ENCODE data around the gene CDH2.

The CDH2 gene

DNA sequence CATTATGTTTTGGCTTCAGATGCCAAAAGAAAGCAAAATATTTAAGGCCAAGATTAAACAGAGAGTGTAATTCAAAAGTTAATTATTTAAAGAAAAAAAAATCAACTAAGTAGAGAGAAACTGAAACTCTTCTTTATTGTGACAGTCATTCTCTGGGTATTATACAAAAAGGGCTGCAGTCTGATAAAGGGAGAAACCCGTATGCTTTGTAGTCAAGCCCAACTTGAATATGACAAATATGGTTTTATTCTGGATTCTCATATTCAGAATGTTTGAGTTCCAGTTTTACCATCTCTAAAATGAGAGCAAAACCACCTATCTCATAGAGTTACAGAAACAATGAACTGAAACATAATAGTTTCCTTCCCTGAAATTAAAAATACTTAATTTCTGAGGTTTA lies 8.2 kb downstream of the CDH2 start:
- DNase-seq (ENCODE audit: low read depth), result no peak

DNA sequence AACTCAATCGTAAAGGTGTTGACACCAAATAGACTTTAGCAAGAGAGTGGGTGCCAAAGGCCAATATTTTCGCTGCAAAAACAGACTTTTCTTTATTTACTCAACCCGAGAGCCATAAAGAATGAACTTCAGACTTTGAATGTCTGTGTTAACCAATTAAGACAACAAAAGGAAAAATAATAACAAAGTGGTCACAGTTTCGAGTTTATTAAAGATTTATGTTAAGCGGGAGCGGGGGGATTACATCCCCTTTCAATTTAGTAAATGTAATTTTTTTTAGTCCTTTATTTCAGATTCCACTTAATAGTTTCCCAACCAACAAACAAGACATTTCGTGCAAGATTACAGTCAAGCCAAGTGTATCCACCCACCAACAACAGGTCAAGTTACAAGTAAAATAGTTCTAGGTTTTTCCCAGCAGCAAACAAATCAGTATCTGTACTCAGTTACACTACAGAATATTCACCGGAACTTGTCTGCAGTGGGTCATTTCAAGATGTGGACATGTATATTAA lies 9.0 kb downstream of the CDH2 start:
- DNase-seq (ENCODE audit: low read depth), result no peak

DNA sequence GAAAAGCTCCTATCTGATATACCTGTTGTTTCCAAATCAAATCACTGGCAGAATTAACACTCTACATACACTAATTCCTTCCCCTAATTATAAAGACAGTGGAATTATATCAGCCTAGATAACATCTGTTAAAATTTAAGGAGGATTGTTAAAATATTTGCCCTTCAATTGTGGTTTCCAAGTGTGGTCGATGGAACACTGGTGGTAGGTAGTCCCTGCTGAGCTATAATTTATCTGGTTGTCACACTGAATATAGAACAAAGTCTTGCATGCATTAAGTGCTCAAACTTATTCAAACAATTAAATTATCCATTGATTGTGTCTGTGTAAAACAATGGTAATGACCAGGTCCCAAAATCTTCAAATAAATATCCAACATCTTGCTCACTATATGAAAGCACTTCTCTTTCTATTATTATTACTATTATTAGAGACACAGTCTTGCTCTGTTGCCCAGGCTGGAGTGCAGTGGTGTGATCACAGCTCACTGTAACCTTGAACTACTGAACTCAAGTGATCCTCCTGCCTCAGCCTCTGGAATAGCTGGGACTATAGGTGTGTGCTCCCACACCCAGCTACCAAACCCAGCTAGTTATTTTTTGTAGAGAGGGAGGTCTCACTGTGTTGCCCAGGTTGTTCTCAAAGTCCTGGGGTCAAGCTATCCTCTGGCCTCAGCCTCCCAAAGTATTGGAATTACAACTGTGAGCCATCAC lies 12.0 kb downstream of the CDH2 start:
- no peak for DNase-seq (ENCODE audit: low read depth)

DNA sequence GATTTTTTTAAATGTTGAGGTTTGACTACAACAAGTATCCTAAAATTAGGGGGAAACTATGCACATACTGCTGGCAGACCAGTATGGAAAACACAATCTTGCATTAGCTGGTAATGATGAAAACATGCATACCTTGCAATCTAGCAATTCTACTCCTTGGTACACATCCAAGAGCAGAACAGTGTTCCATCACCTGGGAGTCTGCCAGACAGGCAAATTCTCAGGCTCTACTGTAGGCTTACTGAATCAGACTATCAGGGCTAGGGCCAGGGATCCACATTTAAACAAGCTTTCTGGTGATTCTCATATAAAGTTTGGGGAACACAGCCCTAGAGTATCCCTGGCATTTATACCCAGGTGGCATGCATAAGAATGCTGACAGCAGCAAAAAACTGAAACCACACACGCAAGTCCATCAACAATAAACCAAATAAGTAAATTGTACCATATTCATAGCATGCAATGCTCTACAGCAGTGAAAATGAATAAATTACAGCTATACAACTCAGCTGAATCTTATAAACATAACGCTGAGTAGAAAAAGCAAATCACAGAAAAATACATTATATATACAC lies 13.6 kb downstream of the CDH2 start:
- no peak for DNase-seq (ENCODE audit: low read depth)

DNA sequence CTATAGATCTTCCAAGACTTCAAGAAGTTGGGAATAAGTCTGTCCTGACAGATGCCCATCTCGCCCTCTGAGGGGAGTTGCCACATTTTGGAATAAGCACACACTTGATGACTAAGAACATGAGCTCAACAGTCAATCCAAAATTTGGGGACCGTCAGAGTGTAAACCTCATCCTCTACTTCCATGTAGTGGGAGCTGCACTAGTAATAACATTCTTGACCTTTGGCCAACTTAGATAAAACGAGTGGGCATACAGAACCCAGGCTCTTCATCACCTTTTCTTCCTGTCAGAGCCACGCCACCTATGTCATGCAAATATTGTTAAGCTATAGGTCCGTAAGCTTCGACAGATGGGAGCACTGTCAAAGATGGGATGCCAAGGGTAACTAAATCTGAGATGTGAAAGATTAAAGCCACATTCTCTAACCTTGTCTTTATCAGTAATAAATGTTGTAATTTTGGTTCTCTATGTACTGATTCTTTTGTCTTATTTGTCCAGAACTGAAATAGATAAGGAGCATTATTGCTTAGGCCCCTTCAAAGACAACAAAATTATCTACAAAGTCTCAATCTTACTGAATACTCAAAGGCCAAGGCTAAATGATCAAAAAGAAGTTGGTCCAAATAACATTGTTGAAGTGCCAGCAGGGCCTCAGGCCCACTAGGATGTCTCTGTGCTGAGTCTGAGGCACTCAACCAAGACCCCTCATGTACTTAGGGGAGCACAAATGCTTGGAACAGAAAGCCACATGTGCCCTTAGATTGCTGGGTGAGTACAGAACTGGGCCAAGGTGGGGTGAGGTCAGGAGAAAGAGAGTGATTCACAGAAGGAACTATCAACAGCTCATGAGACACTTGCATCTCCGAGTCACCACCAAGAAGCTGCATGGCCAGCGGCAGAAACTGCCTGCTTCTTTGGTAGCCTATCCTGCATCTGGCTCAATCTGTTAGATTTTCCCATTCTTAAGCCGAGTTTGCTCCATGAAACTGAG lies 15.0 kb downstream of the CDH2 start:
- no peak for DNase-seq (ENCODE audit: low read depth)

DNA sequence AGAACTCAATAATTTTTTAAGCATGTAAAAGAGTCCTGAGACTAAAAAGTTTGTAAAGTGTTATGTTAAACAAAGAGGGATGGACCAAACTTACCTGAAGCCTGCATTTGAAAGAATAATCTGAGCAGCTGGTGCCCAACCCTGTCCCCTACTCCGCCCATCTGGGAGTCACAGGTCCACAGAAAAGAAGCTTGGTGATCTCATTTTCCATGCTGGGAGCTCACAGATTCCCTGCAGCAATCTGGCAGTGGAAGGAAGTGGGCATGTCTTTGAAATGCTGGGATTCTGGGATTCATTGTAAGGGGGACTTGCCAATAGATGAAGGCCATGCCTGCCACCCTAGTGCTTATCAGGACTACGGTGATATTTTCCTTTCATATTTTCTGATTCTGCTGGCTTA lies 17.9 kb downstream of the CDH2 start:
- no peak for DNase-seq (ENCODE audit: low read depth)

DNA sequence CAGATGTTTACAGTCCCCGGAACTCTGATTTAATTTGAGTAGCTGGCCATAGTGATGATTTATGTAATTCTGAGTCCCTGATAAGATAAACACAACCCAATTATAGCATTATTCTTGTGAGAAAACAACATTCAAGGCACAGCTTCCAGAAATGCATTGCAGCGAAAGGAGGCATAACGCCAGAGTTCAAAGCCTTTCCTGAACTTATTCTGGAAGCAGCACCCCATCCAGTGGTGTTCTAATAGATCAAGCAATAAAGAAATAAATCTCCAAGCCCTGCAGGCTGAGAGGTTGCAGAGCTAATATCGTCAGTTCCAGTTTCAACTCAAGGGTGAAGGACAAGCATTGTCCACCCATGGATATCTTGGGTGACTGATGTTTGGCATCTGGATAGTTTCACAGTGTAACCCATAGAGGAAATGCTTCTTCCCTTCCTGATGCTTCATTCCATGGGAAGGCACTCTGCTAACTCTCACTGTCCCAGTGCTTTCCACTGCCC lies 18.8 kb downstream of the CDH2 start:
- no peak for DNase-seq (ENCODE audit: low read depth)

DNA sequence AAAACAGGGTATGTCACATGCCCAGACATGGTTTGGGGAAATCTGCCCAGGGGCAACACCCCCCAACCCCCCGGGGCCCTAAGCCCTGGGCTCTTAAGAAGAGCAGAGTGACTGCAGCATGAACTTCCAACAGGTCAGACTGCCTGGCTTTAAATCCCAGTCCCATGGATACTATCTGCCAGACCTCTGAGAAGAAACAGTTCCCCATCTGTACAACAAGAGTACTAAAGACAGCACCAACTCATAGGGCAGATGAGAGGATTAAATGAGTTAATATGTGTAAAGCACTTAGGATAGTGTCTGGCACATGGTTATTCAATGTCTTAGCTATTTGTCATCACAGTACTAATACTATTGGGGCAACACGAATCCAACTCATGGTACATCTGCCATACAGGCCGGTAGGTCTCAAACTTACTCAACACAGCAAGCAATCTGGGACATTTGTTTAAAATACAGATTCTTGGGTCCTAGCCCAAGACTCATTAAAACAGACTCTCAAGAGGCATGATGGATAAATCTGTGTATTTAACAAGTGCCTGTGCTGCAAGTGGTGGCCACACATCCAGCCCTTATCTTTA lies 23.4 kb downstream of the CDH2 start:
- no peak for DNase-seq (ENCODE audit: low read depth)

DNA sequence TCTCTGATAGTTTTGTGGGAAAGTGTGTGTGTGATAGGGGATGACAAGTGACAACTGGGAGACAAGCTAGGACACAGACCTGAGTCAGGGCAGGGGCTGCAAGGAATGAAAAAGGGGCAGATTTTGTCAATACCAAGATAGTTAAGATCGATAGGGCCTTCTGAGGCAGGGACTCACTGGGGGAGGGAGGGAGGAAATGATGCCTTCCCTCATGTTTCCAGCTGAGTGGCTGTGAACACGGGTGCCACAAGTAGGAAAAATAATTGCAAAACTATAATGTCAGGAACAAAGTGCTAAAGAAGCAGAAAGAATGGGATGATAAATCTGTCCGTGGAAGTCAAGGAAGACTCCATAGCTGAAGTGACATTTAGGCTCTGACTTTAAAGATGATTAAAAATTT lies 24.2 kb downstream of the CDH2 start:
- DNase-seq (ENCODE audit: low read depth), result no peak

DNA sequence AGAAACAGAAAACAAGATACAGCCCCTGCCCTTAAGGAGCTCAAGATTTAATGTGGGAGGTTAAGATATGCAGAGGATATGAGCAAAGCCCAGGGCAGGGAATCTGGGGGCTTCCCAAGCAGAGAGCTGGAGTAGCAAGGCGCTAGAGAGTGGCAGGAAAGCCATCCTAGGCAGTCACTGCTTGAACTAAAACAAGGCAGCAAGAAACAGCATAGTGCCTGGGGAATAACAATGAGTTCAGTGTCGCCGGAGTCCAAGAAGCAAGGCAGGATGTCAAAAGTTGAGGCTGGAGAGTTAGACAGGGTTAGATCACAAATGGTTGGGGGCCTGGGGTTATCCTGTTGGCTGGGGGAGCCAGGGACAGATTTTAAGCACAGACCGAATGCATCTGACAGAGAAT lies 24.6 kb downstream of the CDH2 start:
- DNase-seq (ENCODE audit: low read depth), result no peak

DNA sequence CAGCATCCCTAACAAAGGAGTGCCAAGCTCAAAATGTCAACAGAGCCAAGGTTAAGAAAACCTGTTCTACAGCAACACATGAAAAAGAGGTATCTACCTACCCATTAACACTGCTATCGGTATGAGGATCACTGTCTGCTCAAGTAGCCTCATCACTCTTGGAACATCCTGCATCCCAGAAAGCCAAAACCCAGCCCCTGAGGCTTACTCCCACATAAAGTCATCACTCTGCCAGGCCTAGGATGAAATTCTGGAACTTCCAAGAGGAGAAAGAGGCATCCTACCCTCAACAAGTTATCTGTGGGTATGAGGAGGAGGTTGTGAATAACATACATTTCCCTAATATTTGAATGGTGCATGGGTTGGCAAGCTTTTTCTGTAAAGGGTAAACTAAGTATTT lies 25.5 kb downstream of the CDH2 start:
- DNase-seq (ENCODE audit: low read depth), result no peak

DNA sequence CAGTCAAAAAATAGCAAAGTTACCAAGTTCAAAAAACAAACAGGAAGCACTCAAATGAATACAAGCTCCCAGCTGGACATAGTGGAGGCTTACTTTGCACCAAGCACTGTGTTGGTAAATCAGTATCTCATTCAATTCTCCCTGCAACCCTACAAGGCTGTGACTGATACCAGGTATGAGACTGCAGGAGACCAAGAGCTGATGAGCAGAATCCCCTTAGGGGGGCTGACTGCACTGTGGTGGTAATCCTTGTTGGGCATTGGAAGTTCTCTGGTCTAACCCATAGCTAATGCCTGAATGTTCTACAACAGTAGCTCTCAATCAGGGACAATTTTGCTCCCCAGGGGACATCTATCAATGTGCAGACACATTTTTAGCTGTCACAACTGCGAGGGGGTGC lies 26.0 kb downstream of the CDH2 start:
- no peak for DNase-seq (ENCODE audit: low read depth)

DNA sequence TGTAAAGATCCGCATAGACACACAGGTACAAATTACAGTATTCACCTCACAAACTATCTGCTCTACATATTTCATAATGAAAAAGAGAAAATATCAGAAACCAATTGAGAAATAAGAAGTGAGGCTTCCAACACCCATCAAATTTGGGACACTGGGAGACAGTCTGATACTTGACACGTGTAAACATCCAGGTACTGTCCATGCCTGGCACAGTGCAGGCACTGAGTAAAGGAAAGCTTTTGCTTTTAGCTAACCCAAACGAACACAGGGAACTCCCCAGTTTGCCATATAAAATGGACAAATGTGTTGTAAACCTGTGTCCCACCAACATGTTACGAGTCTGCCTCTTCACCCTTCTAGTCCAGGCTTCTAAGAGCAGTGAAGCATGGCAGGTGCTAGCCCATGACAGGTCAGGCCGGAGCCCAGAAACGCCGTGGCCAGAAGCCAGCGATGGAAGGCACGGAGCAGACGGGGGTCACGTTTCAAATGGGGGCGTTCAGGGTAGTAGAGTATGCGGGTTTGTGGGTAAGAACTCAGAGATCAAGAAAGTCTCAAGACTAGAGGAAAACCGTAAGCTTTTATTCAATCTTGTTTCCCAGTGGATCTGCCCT lies 27.0 kb downstream of the CDH2 start:
- no peak for DNase-seq (ENCODE audit: low read depth)

DNA sequence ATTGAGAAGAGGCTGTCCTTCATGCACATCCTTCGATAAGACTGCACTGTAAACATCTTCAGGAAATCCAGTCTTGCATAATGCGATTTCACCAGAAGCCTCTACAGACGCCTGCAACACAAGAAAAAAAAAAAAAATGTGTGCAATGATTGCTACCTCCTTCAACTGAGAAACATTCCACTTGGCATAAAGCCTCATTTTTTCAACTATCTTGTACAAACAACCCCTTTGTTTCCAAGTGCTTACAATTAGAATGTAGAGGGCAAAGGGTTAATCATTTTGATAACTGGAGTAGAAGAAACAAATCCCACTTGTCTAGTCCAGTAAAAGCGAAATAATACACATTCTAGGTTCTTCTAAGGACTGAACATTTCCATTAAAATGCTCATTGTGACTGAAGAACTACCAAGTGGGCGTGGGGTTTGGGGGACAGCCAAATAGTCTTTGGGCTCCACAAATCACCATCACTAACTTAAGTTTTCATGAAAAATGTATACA lies 29.2 kb downstream of the CDH2 start:
- no peak for DNase-seq (ENCODE audit: low read depth)

DNA sequence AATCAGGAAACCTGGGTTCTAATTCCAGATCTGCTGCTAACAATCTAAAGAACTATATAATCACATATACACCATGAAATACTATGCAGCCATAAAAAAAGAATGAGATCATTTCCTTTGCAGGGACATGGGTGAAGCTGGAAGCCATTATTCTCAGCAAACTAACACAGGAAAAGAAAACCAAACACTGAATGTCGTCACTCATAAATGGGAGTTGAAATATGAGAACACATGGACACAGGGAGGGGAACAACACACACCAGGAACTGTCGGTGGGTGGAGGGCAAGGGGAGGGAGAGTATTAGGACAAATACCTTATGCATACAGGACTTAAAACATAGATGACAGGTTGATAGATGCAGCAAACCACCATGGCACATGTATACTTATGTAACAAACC lies 33.2 kb downstream of the CDH2 start:
- no peak for DNase-seq (ENCODE audit: low read depth)

DNA sequence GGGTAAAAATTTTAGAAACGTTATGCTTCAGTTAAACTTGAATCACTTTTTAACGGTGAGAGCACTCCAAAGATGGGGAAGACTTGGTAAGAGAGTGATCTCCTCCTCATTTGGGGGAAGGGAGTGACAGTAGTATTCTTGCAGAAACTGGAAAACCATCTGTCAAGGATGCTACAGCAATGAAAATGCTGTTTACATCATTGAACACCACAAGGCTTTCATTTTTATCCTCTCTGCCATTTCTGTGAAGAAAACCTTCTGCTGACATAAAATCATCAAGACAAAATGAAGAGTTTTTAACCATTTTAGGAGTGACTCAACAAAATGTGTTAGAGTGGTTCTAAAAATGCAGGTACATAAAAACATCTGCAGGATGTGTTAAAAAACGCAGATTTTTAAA lies 38.1 kb downstream of the CDH2 start:
- no peak for DNase-seq (ENCODE audit: low read depth)

DNA sequence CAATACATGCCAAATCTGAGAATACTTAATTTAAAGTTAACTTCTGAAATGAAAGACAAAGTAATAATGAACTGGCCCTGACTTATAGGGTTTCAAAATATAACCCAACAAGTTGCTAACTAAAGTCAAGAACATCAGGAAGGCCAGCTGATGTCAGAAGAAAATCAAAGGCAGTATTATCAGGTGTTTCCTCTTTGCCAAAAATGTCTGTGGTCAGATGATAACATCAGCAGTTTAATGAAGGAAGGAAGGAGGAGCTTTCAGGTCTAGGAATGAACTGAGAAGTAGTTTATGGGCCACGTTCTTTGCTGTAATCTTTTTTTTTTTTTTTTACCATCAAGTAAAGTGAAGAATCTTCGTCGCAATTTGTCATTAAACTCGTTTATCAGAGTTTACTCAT lies 40.9 kb downstream of the CDH2 start:
- no peak for DNase-seq (ENCODE audit: low read depth)

DNA sequence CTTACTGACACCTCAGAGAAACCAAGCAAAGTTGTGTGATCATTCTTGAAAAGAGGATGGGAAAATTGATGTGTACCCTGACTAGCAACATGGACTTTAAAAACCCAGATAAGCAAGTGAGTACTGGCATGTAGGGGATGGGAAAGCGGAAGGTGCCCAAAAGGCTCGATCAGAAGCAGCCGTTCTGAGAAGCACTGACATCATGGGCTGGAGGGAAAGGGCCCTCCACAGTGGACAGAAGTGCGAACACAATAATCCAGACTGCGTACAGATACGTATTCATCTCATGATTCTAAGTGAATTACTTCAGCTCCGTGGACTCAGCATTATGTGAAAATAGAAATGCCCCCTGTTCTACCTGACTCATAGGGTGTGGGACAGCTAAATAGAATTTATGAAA lies 42.2 kb downstream of the CDH2 start:
- no peak for DNase-seq (ENCODE audit: low read depth)

DNA sequence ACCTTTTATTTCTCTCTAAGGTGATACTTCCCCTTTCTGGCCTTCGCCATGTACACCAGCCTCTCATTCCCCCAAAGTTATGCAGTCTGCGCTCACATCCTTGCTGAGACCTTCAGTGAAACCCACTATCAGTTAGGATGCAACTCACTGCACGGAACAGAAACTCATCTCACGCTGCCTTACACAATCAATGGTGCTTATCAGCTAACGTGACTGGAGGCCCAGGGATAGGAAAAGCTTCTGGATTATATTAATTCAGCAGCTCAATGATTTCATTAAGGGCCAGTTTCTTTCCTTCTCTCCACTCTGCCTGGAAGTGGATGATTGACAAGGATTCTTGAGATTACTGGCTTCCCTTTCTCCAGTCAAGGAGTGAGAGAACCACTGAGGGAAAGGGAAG lies 44.8 kb downstream of the CDH2 start:
- DNase-seq (ENCODE audit: low read depth), result no peak

DNA sequence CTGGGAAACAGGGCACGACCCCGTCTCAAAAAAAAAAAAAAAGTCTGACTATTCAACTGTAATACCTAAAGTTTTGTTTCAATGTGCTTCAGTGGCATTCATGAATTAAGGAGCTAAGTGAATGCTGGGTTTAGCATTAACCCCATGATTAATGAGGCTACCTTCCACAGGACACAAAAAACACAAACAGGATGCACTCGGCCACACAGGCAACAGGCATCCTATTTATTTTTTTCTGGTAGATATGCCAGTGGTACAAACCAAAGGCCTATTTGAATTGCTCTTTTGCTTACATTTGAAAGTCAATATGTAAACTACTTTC lies 48.3 kb downstream of the CDH2 start:
- no peak for DNase-seq (ENCODE audit: low read depth)

DNA sequence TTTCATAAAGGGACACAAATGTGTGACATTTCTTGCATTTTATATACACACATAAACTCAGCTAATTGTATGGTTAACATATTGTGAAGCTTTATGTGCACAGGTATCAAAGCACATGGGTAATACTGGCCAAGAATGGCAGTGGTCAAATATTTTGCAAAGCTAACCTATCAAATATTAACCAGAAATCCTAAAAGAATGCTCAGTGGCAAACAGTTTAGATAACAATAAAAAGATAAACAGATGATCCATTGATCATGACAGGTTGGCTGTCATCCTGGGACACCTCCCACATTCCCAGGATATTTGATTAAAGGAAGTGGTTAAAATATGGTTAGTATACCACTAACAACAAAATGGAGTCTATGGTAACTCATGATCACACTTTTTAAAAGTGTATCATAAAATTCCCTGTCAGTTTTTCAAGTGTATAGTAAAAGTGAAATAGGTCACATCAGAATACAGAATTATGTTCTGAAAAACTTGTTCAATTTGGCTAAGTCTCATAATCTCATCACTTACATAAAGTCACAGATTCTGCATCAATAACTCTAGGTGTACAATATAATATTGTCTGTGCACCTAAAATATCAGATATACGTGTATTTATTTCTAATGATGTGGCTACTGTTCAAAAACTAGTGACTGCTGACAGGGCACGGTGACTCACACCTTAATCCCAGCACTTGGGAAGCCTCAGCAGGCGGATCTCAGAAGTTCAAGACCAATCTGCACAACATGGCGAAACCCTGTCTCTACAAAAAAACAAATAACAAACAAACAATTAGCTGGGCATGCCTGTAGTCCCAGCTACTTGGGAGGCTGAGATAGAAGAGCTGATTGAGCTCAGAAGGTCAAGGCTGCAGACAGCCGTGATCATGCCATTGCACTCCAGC lies 48.9 kb downstream of the CDH2 start:
- DNase-seq (ENCODE audit: low read depth), result no peak
